Measurements from ENCODE around the gene GPR32.

The GPR32 gene

GRCh38 chr19:50790396-50790795 is 20.1 kb downstream of the GPR32 start, which contains the start of gene ACP4:
ACP4 (plus strand) TSS chr19:50790415; CDS start chr19:50790415, 0 bp downstream.
- no peak within 1 kb of the TSS for H3K4me3 Mint-ChIP-seq
- H3K9me3 Mint-ChIP-seq: no peaks in the 10 kb centered on the region
- H3K4me1 Mint-ChIP-seq: no peaks in the 10 kb centered on the region
- H3K27me3 Mint-ChIP-seq: no peaks in the 10 kb centered on the region
- H3K27ac Mint-ChIP-seq: peak within 1 kb of the TSS; percentile 82
- no peaks in the 10 kb centered on the region for H3K36me3 Mint-ChIP-seq

- no peaks in the 10 kb centered on the region for H3K9me3 Mint-ChIP-seq
- no peaks in the 10 kb centered on the region for H3K27me3 Mint-ChIP-seq
- no peak overlapping the region for H3K4me3 Mint-ChIP-seq
- peak overlapping the region; percentile 82 for H3K27ac Mint-ChIP-seq
- H3K4me1 Mint-ChIP-seq: peaks cover 5% of the 10 kb centered on the region
- H3K36me3 Mint-ChIP-seq: no peaks in the 10 kb centered on the region
Measured at GRCh38 chr19:50790922-50791467, 20.7 kb downstream of the GPR32 start.

GRCh38 chr19:50791594-50792271 is 21.5 kb downstream of the GPR32 start:
- Mint-ChIP-seq H3K36me3 (no peaks in the 10 kb centered on the region), H3K9me3 (no peaks in the 10 kb centered on the region), H3K4me3 (no peak overlapping the region), H3K4me1 (peaks cover 5% of the 10 kb centered on the region), H3K27ac (no peak overlapping the region), H3K27me3 (no peaks in the 10 kb centered on the region)

- H3K9me3 Mint-ChIP-seq: no peaks in the 10 kb centered on the region
- H3K27me3 Mint-ChIP-seq: no peaks in the 10 kb centered on the region
- no peaks in the 10 kb centered on the region for H3K36me3 Mint-ChIP-seq
- H3K27ac Mint-ChIP-seq: no peak overlapping the region
- peaks cover 5% of the 10 kb centered on the region for H3K4me1 Mint-ChIP-seq
- H3K4me3 Mint-ChIP-seq: no peak overlapping the region
Measured at GRCh38 chr19:50792272-50793250, 22.3 kb downstream of the GPR32 start.

- no peaks in the 10 kb centered on the region for H3K9me3 Mint-ChIP-seq
- H3K27me3 Mint-ChIP-seq: no peaks in the 10 kb centered on the region
- no peaks in the 10 kb centered on the region for H3K36me3 Mint-ChIP-seq
- H3K4me1 Mint-ChIP-seq: peaks cover 5% of the 10 kb centered on the region
- H3K27ac Mint-ChIP-seq: no peak overlapping the region
- H3K4me3 Mint-ChIP-seq: peak overlapping the region; percentile 11
Measured at GRCh38 chr19:50793558-50794065, 23.3 kb downstream of the GPR32 start.

- Mint-ChIP-seq H3K9me3 (no peaks in the 10 kb centered on the region), H3K27ac (peak overlapping the region; percentile 68), H3K36me3 (no peaks in the 10 kb centered on the region), H3K27me3 (no peaks in the 10 kb centered on the region), H3K4me3 (no peak overlapping the region), H3K4me1 (peaks cover 5% of the 10 kb centered on the region)
Measured at GRCh38 chr19:50794074-50794875, 24.0 kb downstream of the GPR32 start.

- Mint-ChIP-seq H3K4me1 (peaks cover 5% of the 10 kb centered on the region), H3K27ac (peak overlapping the region; percentile 51), H3K36me3 (peaks cover 1% of the 10 kb centered on the region), H3K4me3 (no peak overlapping the region), H3K27me3 (no peaks in the 10 kb centered on the region), H3K9me3 (no peaks in the 10 kb centered on the region)
Measured at GRCh38 chr19:50794876-50795663, 24.8 kb downstream of the GPR32 start.

GRCh38 chr19:50795664-50796073 is 25.4 kb downstream of the GPR32 start:
- Mint-ChIP-seq H3K27ac (peak overlapping the region; percentile 51), H3K4me1 (peaks cover 8% of the 10 kb centered on the region), H3K4me3 (no peak overlapping the region)

GRCh38 chr19:50796128-50796633 is 25.9 kb downstream of the GPR32 start:
- Mint-ChIP-seq H3K36me3 (peaks cover 8% of the 10 kb centered on the region), H3K9me3 (no peaks in the 10 kb centered on the region), H3K4me1 (peaks cover 13% of the 10 kb centered on the region), H3K27ac (no peak overlapping the region), H3K27me3 (no peaks in the 10 kb centered on the region), H3K4me3 (no peak overlapping the region)

More at GRCh38 chr19:50795664-50796073, 25.4 kb downstream of the GPR32 start:
- peaks cover 4% of the 10 kb centered on the region for H3K36me3 Mint-ChIP-seq
- no peaks in the 10 kb centered on the region for H3K9me3 Mint-ChIP-seq
- H3K27me3 Mint-ChIP-seq: no peaks in the 10 kb centered on the region

GRCh38 chr19:50796634-50797428 is 26.6 kb downstream of the GPR32 start:
- no peaks in the 10 kb centered on the region for H3K27me3 Mint-ChIP-seq
- H3K36me3 Mint-ChIP-seq: peaks cover 9% of the 10 kb centered on the region
- no peaks in the 10 kb centered on the region for H3K9me3 Mint-ChIP-seq
- H3K4me1 Mint-ChIP-seq: peaks cover 16% of the 10 kb centered on the region
- no peak overlapping the region for H3K4me3 Mint-ChIP-seq
- no peak overlapping the region for H3K27ac Mint-ChIP-seq

- Mint-ChIP-seq H3K27me3 (no peaks in the 10 kb centered on the region), H3K4me1 (peaks cover 21% of the 10 kb centered on the region), H3K4me3 (no peak overlapping the region), H3K27ac (no peak overlapping the region), H3K36me3 (peaks cover 9% of the 10 kb centered on the region), H3K9me3 (no peaks in the 10 kb centered on the region)
Measured at GRCh38 chr19:50797429-50797780, 27.1 kb downstream of the GPR32 start.

- Mint-ChIP-seq H3K36me3 (peaks cover 13% of the 10 kb centered on the region), H3K4me1 (peaks cover 25% of the 10 kb centered on the region), H3K27me3 (no peaks in the 10 kb centered on the region), H3K4me3 (no peak overlapping the region), H3K9me3 (no peaks in the 10 kb centered on the region), H3K27ac (no peak overlapping the region)
Measured at GRCh38 chr19:50797781-50798658, 27.8 kb downstream of the GPR32 start.

Measured in activated naive CD4-positive, alpha-beta T cell treated with anti-CD3 and anti-CD28 coated beads, Interleukin-2, amount 50 U/mL, for 24 hours (primary cell).